ENCODE measurements around the gene NBPF20.
"Not testable (repeated sequence)": the region's sequence is repeated elsewhere in the genome, so short reads cannot be mapped to it uniquely, and the experiment has no call there.

NBPF20 gene

GRCh38 chr1:145425436-145426029 lies at the start of gene NBPF20:
TSS of gene NBPF20 (minus strand) at chr1:145425603. CDS start at chr1:145405272, 20,331 bp downstream.
- peak; percentile 68 for DNase-seq

- DNase-seq, result not testable (repeated sequence)
Measured at GRCh38 chr1:145474837-145475368, 49.5 kb upstream of the NBPF20 start.

GRCh38 chr1:145472731-145473130 lies 47.3 kb upstream of the NBPF20 start:
- not testable (repeated sequence) for DNase-seq

GRCh38 chr1:145471365-145471764 lies 46.0 kb upstream of the NBPF20 start:
- DNase-seq, result not testable (repeated sequence)

GRCh38 chr1:145465405-145466144 lies 40.2 kb upstream of the NBPF20 start:
- peak; percentile 77 for DNase-seq

GRCh38 chr1:145464708-145465336 lies 39.4 kb upstream of the NBPF20 start:
- DNase-seq, result not testable (repeated sequence)

GRCh38 chr1:145464017-145464416 lies 38.6 kb upstream of the NBPF20 start:
- not testable (repeated sequence) for DNase-seq

GRCh38 chr1:145460684-145461083 lies 35.3 kb upstream of the NBPF20 start:
- not testable (repeated sequence) for DNase-seq

GRCh38 chr1:145460048-145460447 lies 34.6 kb upstream of the NBPF20 start:
- not testable (repeated sequence) for DNase-seq

GRCh38 chr1:145459591-145459990 lies 34.2 kb upstream of the NBPF20 start:
- not testable (repeated sequence) for DNase-seq

- DNase-seq, result not testable (repeated sequence)
Measured at GRCh38 chr1:145459063-145459462, 33.7 kb upstream of the NBPF20 start.

- DNase-seq, result not testable (repeated sequence)
Measured at GRCh38 chr1:145454824-145455177, 29.4 kb upstream of the NBPF20 start.

- not testable (repeated sequence) for DNase-seq
Measured at GRCh38 chr1:145453873-145454823, 28.7 kb upstream of the NBPF20 start.

- not testable (repeated sequence) for DNase-seq
Measured at GRCh38 chr1:145452506-145452905, 27.1 kb upstream of the NBPF20 start.

GRCh38 chr1:145451914-145452313 lies 26.5 kb upstream of the NBPF20 start:
- not testable (repeated sequence) for DNase-seq

GRCh38 chr1:145445219-145445618 lies 19.8 kb upstream of the NBPF20 start:
- not testable (repeated sequence) for DNase-seq

GRCh38 chr1:145442340-145442739 lies 16.9 kb upstream of the NBPF20 start:
- DNase-seq, result not testable (repeated sequence)

- not testable (repeated sequence) for DNase-seq
Measured at GRCh38 chr1:145431363-145432256, 6.2 kb upstream of the NBPF20 start.

- not testable (repeated sequence) for DNase-seq
Measured at GRCh38 chr1:145430830-145431229, 5.4 kb upstream of the NBPF20 start.

GRCh38 chr1:145429329-145429728 lies 3.9 kb upstream of the NBPF20 start:
- DNase-seq, result not testable (repeated sequence)

All from NCI-H2171 (cell line).